ENCODE results near the gene SLC34A1.

GRCh38 chr5:177374211-177374610 lies 10.0 kb upstream of the SLC34A1 start:
- TF ChIP-seq CTCF (IDR thresholded peaks at IDR 0.05 in 4 of 5, conservative IDR thresholded peaks at IDR 0.05 in 1 of 5): no peak
- TF ChIP-seq POLR2A (IDR thresholded peaks at IDR 0.05): no peak
